ENCODE measurements around the gene UBE2E3.
"Not testable (repeated sequence)": the region's sequence is repeated elsewhere in the genome, so short reads cannot be mapped to it uniquely, and the experiment has no call there.

UBE2E3 gene

DNA sequence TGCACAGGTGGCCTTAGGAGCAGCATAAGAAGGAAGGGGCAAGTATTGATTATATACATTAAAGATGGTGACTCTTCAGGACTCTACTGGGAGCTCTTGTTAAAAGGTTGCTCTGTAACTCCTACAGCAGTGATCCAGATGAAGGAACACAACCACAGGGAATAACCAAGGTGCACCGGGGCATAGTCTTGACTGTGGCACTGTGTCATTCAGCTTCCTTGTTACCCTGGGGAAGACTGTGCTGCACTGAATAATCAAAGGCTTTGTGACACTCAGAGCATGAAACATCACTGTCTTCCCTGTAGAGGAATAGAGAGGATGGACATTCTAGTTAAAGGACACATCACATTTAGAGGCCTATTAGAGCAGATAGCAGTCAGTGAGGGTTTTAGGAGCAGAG lies 105.3 kb downstream of the UBE2E3 start:
- no peak for DNase-seq

DNA sequence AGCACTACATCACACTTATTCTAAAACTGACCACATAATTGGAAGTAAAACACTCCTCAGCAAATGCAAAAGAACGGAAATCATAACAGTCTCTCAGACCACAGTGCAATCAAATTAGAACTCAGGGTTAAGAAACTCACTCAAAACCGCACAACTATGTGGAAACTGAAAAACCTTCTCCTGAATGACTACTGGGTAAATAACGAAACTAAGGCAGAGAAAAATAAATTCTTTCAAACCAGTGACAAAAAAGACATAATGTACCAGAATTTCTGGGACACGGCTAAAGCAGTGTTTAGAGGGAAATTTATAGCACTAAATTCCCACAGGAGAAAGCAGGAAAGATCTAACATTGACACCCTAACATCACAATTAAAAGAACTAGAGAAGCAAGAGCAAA lies 111.5 kb downstream of the UBE2E3 start:
- not testable (repeated sequence) for DNase-seq

DNA sequence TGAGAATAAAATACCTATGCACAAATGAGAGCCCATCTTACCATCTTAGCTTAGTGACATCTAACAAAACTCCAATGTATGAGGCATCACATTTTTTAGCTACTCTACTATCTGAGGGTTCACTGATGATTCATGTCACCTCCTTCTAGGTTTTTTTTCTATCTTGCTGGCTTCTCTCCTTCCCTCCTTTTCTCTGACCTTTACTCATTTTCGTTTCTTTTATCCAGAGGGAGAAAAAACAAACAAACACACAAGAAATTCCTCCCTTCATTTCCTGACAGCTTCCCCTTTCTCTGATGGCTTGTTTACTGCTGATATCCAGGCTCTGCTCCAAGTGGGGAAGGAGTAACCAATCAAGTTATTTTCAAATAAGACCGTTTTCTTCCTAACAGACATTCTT lies 115.1 kb downstream of the UBE2E3 start:
- no peak for DNase-seq

DNA sequence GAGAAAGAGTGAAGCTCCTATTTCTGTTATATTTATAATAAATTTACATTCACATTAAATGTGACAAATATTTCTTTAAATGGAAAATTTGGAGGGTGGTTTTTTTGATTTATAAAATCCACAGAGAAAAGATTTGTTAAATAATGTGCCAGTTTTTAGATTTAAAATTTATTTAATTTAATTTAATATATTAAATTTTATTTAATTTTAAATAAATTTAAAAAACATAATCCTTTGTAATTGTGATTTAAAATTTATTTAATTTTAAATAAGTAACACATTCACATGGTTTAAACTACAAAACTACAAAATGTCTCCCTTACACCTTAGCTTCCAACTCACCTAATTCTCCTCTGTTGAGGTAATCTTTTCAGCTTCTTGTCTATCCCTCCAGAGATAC lies 123.3 kb downstream of the UBE2E3 start:
- DNase-seq = no peak

DNA sequence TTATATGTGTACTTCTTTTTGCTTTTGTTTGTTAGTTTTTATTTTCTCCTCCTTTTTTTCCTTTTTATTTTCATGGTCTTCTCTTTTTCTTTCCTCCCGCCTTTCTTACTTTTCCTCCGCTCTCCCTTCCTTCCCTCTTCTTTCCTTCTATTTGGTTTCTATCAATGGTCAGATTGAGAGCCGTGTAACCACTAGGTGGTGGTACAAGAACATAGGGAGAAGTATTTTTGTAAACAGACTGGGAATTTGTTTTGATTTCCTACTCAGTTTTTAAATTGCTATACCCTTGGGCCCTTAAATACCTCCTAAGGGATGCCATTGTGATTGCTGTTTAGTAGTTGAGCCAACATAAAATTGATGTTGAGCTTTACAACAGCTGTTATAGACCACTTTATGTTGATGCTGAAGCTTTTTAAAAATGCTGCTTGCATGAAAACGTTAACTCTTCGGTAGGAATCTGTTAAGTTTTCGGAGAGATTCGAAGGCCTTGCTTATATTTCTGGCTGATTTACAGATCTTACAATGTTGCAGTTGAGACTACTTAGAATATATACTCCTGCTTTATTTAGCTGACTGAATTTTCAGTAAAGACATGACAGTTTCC lies 124.2 kb downstream of the UBE2E3 start:
- peak; percentile 43 for DNase-seq

DNA sequence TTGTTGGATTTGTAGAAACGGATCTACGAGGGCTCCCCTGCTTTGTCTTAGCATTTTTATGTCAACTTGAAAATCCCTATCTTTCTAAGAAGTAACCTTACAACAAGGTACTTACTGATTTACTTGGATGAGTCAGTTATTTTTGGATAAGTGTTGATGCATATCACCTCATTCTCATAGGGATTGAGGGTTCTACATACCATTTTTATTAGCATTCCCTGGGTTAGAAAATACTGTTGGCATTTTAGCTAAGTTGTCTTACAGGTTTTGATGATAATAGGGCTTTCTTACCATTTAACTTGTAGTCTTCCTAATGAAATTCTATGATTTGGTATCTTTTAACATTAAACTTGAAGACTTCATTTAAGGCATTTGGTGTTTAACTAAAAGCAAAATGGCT lies 125.2 kb downstream of the UBE2E3 start:
- DNase-seq = no peak

DNA sequence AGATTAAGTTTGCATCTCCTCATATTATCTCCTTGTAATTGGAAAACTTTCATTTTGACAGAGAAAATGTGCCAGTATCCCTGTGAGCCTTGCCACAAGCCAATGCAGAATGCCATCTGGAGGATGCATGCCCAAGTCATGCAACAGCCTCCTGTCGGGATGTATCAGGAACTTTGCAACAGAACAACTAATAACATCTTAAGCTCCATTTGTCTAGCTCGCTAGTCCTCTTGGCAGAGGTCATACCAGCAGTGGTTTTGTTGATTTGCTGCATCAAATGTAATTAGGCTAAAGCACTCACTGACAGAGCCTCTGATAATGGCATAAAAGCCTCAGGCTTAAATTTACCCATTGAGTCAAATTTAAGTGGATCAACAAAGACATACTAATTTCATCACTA lies 125.8 kb downstream of the UBE2E3 start:
- DNase-seq = no peak

DNA sequence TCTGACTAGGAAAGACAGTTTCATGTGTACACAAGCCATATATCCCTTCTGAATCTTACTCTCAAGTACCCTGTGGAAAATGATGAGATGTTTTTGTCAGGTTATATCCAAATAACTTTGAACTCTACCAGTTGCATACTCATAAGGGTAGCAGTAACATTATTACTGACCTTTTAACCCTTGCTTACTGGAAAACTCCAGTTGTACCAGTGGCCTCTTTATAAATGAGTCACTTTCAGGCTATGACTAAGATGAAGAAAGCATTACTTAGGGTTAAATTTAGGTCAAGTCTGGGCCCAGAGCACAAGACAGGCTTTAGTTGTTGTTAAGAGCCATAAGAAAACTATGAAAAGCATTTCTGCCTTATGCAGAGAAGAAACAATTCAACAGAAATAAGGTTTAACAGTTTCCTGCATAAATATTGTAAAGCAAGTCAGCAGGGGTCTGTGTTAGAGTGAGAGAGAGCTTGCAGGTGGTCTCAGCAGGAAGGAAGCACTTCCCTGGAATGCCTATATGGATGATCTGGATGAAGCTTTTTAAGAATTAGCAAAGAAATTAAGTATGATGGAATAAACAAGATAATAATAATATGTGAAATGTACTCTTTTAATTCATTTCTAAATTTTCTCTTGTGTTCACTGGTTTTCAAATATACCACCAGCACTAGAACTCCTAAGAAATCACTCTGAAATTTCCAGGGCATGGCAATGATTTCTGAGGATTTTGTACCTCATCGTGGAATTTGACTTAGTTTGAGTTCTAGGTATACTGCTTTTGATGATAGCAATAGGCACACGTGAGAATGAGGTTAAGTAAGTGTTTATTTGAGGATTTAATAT lies 126.6 kb downstream of the UBE2E3 start:
- DNase-seq = no peak

DNA sequence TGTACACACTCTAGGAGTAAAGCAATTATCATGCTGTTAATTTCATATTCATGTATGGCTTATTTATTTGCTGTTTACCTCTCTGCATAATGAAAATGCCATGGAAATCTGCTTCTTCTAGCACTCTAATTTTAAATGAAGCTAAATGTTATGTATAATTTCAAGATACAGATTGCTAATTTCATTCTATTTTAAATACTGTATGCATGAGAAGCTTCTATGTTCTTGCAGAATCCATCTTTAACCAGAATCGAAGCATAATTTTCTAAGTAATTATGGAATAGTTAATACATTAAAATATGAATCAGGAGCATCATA lies 127.2 kb downstream of the UBE2E3 start:
- no peak for DNase-seq

DNA sequence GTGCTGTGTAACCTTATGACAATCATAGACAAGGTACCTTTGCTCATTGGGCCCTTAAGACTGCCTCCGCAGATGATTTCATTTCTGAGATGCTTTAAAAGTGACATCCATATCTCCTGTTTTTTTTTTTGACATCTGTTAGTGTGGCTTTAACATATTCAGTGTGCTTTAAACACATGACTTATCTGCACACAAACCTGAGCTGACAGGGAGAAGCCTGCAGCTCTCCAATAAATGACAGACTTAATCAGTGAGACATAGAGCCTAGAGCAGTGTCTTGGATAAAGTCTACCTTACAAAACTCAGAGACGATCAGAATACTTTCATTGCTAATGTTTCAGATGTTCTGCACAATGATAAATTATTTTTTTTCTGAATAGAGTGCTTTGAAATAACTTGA lies 130.7 kb downstream of the UBE2E3 start:
- no peak for DNase-seq

DNA sequence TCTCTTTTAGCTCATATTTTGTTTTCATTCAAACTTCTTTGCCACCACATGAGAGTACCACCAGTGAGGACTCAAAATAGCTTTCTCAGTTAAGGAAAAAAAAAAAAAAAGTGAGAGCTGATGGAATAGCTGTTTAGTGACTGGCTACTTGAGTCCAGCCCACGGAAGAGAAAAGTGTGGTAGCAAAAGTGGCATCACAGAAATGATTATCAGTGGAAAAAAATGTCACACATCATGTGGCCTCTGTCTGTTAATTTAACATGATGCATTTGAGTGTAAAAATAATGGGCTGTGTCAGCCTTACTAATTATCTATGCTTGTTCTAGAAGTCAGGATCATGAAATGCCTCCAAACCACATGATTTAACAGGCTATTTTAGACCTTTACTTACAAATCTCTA lies 132.5 kb downstream of the UBE2E3 start:
- no peak for DNase-seq

Data from NCI-H2029 (cell line).